GM21723 (cell line): ENCODE results near the gene CNIH2.
"Not testable (repeated sequence)": the region's sequence is repeated elsewhere in the genome, so short reads cannot be mapped to it uniquely, and the experiment has no call there.

Source experiments
- ATAC-seq: cut with Tn5 transposase; IDR thresholded peaks from one replicate; pipeline ENCODE4 v1.9.1; 2021; ENCODE audit warnings: mild to moderate bottlenecking, moderate library complexity; ENCODE audit not compliant: unreplicated experiment

Gene CNIH2

DNA sequence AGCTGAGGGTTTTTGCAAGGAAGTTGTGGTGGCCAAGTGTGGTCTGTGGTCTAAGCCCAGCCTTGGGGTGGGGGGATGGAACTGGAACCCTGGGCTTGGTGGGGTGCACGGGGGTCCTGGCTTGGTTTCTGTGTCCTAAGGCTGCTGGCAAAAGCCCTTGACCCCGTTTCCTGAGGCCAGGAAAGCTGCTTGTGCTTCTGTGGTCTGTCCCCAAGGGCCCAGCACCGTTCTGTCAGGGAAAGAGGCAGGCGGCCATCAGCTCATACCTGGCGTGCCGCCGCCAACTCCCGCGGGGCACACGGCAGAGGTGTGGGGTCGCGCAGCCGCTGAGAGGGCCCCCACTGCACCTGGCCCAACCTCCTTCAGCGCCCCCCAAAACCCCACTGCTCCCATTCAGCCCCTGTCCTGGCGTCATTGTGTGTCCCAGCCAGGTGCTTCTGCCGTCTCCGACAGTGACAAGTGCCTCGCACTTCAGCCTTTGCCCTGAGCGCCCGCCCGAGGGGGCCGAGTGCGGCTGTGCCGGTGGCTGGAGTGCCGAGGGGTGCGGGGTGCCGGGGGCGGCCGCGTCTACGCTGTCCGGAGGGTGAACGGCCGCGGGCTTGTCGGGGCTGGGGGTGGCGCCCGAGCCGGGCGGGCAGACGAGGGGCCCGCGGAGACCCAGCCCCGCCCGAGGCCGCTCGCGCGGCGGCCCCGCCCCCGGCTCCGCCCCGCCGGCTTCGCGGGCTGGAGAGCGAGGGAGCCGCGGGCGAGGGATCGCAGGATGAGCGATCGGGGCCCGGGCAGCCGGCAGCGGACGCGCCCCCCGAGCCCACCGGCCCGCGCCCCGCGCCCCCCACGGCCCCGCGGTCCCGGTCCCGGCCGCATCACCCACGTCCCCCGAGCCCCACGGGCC is at the start of gene CNIH2:
CNIH2 (plus strand) TSS at position 705 of the 892 bp plus-strand sequence. CDS start 282 bp downstream, outside the sequence.
- ATAC-seq, result no peak

DNA sequence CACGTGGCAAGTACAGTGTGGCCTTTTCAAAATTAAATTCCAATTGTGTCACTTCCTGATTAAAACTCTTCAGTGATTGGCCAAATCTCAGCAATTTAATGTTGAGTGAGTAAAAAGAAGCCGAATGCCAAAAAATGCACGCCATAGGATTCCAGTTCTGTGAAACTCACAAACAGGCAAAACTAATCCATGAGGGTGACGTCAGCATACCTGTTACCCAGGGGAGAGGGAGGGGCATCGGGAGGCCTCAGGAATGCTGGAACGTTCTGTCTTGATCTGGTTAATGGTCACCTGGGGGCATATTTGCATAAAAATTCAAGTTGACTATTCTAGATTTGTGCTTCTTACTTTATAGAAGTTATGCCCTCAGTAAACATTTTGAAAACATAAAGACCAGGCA is 49.5 kb upstream of the CNIH2 start:
- no peak for ATAC-seq

DNA sequence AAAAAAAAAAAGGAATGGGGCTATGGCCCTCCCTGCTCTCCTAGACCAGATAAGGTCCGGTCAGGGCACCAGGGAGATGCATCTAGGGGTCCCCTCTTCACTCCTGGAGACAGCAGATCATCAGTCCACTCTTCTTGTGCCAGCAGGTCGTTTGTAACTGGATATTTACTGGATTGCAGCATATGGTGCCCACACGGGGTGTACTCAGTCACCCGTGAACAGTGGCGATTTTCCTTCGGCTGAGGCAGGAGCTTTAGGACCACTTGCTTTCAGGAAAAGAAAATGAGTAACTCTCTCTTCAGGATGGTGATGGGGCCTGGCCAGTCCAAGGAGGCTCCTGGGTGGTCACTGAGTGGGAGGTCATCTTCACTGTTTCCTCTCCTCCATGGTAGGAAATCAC is 47.8 kb upstream of the CNIH2 start:
- ATAC-seq, result no peak

DNA sequence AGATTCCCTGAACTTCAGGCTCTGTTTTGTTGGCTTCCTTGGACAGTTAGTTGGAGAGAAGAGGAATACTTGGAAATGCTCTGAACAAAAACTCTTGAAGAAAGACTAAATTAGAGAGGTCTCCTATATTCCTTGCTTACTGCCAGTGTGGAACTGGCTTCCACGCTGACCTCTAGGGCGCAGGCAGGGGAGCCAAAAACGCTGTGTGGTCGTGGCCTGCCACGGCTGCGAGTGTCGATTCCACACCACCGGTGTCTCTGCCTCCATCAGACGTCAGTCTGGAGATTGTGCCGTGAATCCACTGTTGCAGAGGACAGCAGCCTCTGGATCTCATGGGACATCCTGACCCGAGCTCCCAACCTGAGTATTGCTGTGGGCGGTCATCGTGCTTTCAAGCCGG is 47.0 kb upstream of the CNIH2 start:
- no peak for ATAC-seq

DNA sequence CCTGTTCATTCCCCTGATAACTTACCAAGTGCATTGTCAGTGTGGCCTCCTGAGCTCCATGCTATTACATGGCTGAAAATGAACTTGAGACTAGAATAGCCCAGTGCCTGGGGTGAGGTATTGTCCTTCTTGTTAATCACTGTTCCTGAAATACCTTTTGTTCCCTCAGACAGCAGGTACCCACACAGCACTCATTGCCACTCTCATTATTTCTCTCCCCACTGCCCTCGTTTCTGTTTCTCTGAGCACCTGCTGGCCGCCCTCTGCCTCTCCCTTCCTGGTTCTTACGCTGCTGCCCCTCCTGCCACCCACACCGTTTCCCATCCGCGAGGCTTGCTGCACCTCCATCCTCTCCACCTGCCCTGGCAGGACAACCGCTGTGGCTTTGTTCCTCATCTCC is 46.4 kb upstream of the CNIH2 start:
- ATAC-seq, result no peak

DNA sequence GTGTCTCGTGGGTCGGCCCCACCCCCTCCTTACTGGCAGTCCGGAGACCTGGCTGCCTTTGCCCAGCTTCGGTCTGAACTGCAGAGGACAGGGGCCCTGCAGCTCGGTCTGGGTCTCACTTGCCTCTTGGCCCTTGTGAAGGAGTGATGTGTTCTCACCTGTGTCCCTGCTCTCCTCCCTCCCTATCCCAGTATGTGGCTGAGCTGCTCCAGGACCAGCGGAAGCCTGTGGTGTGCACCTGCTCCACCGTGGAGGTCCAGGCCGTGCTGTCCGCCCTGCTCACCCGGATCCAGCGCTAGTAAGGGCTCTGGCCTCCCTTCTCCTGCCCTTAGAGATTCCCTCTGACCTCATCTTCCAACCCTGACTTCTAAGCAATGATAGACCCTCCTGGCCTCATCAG is 45.2 kb upstream of the CNIH2 start:
- no peak for ATAC-seq

DNA sequence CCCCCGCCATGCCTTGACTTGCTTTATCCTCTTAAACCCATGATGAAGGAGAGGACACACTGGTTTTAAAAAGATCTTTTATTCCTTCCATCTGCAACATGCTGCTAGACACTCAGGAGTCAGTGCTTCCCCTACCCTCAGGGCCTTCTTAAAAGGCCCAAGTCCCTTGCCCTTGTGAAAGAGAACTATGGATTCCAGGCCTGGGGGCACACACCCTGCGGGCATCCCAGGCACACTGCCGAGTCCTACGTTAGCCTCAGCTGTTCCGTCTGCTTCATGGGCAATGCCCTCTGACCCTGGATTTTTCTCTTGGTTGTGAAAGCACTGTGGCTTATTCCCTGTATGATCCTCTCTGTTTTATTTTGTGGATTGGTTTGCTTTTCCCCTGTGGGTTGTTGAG is 44.7 kb upstream of the CNIH2 start:
- no peak for ATAC-seq

DNA sequence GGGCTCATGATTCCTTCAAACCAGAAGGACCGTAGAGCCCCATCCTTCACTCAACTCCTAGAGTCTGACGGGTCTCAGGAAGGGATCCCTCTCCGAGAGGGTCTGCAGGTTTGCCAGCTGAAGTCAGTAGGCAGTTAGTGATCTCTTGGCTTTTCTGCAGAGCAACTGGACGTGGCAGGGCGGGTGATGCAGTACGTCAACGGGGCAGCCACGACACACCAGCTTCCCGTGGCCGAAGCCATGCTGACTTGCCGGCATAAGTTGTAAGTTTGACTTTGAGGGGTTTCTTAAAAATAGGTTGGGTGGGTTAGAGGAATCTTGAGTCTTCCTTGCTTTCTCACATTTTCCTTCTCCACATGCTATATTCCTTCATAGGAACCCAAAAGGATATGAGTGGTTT is 42.8 kb upstream of the CNIH2 start:
- no peak for ATAC-seq

DNA sequence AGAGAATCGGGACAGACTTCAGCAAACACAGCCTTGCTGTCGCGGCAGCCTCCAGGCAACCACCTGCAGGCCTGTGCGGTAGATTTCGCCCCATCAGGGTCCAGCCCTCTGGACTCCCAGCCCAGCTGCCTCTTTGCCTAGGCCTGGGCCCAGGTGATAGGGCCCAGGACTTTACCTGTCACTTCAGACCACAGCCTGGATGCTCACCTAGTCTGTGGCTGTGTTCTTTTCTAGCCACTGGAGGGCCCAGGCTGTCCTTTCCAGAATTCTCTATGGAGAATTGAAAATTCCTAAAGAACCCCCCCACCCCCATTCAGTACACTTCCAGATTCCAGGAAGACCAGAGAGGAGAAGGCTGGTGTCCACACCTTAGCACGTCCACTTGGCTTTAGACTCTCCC is 40.1 kb upstream of the CNIH2 start:
- no peak for ATAC-seq

DNA sequence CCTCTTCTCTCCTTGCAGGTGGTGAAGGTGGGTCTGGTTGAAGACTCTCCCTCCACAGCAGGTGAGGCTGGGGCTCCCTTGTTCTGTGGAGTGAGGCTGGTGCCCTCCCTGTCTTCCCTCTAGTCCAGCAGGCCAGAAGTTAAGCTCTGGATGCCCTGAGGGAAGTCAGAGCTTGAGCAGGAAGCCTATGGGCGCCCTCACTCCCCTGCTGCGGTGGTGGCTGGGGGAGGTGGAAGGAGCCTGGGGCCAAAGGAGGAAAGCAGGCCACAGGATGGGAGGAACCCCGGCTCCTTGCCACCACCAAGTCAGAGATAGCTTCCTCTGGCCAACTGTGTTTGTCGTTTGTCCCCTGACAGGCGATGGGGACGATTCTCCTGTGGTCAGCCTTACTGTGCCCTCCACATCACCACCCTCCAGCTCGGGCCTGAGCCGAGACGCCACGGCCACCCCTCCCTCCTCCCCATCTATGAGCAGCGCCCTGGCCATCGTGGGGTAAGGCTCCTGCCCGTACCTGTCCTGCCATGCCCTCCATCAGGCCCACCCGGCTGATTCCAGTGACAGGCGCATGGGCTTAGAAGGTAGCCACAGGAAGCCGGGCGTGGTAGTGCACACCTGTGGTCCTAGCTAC is 39.1 kb upstream of the CNIH2 start:
- ATAC-seq, result no peak

DNA sequence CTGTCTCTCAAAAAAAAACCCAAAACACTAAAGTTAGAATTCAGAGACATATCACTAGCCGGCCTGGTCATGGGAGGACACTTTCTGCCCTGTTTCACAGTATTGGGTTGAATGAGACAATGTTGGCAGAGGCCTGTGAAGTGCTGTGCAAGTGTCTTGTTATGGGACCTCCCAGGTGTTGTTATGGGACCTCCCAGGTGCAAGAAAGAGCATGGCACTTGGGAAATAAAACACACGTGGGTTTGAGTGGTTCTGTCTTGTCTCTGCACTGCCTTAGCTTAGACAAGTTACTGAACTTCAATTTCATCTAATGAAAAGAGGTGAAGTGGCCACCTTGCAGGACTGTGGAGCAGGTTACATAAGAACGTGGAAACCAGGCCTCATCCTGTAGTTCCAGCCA is 38.5 kb upstream of the CNIH2 start:
- ATAC-seq, result no peak

DNA sequence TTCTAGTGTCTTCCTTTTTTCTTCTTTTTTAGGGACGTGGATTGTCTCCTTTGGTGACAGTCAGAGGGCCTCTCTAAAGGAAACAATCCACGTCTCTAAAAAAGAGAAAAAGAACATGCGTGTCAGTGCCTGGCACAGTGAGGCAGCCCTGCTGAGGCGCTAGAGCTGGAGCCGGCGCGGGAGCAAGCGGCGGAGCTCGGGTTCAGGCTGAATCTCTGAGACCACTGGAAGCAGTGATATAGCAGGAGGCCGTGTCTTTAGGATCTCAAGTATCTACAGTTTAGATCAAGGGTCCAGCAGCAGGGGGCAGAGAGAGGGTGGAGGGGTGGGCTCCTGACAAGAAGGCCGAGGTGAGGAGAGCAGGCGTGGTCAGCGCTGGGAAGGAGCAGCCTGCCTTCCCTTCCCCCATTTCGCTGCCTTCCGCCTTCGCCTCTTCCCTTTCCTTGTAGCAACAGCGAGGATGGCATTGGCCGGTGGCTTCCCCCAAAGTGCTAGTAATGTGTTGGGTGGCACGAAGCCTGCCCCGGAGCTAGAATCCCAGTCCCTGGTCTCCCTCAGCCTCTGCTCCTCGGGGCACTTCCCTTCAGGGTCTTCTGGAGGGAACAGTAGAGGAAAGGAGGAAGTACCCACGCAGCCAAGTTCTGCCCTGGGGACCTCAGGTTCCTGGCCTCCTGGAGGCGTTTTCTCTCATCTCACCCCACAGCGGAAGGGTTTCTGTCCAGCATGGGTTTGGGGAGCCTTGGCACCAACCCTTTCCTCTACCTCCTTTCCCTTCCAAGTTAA is 37.8 kb upstream of the CNIH2 start:
- ATAC-seq, result no peak

DNA sequence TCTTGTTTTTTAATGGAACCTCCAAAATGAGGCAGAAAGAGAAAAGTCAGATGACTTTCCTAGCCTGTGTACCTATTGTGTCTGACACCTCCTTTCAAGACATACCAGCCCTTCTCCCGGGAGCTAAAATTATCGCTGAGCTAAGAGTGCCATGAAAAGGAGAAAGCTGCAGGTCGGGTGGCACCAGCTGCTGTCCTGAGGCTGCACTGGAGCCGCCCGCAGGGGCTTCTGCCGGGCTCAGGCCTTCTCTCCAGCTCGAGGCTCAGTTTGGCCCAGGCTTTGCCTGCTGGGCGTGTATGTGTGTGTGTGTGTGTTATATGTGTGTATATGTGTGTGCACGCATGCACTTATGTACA is 37.2 kb upstream of the CNIH2 start:
- no peak for ATAC-seq

DNA sequence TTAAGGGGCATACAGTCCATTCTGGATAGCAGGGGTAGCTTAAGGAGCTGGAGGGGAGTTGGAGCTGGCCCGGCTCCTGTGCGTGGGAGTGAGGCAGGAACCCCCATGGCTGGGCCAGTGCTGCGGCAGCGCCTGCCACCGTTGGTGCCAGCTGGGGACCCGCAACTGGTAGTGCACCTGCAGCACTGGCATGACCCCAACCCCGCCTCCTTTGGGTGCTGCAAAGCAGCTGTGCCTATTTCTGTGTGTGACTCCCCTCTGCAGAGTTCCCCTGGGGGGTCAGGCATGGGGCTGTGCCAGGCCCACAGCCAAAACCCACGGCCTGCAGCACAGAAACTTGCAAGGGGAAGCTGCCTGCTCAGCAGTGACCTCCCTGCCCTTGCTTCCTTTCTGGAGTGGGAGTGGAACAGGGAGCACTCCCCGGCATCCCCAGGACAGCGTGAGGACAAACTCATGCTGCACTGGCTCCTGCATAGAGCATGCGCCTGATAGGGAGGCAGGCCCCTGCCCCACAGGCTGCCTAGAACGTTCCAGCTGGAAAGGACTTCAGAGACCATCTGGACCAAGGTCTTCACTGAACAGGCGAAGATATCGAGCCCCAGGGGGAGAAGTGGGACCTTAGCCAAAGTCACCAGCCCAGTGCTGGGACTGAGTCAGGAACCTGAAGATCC is 35.7 kb upstream of the CNIH2 start:
- ATAC-seq, result no peak

DNA sequence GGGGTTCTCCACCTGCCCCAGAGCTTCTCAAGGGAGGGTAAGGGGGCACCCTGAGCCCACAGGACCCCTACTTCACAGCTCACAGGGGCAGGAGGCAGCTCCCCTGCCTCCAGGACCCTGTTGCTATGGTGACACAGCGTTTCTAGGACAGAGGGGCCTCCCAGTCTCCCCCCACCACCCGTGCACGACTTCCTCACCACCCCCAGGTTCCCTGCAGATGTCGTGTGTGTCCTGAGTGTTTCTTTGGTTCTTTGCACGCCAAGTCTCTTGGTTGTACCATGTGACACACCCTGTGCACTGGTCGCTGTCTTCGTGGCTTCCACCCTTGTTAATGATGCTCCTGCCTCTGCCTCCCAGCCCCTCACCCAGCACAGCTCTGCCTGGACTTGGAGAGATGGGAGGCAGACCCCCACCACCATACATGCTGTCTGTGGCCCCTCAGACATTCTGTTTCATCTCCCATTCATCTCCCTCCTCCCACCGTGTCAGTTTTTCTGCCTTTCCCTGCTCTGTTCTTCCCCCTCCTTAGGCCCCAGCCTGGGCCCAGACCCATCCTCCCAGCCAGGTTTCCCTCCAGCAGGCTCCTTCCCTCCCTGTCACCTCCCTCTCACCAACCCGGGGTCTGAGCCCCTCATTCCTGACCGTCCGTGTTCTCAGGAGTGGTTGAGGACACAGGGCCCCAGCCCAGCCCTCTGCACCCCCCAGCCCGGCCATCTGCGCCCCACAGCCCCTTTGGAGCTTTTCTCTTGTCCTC is 34.0 kb upstream of the CNIH2 start:
- no peak for ATAC-seq

DNA sequence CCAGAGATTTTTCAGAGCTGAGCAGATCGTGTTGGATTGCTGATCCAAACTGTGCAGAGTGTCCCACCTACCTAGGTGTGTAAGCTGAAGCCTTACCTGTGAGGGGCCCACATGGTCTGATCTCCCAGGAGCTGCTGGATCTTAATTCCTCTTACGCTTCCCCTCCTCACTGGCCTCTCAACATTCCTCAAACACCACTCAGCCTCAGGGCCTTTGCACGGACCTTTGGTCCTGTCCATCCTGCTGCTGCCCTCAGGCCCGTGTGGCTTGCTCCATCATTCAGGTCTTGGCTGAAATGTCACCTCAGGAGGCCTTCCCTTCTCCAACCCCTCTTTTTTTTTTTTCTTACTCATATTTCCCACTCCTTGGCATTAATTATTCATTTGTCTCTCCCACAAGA is 30.7 kb upstream of the CNIH2 start:
- no peak for ATAC-seq

DNA sequence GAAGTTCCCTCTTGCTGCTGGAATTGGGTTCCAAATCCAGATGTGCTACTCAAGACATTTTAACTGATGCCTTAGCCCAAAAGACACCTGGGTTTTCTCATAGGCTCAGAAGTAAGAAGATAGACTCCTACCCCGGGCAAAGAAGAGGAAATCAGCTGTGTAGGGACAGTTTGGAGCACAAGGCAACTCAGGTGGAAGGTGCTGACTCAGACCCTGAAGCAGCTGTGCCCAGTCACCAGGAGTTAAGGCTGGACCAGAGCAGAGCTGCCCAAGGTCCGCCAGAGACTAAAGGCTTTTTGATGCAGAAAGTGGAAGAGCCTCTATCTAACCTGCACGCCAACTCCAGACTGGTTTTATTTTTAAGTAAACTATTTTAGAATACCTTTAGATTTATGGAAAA is 30.2 kb upstream of the CNIH2 start:
- no peak for ATAC-seq

DNA sequence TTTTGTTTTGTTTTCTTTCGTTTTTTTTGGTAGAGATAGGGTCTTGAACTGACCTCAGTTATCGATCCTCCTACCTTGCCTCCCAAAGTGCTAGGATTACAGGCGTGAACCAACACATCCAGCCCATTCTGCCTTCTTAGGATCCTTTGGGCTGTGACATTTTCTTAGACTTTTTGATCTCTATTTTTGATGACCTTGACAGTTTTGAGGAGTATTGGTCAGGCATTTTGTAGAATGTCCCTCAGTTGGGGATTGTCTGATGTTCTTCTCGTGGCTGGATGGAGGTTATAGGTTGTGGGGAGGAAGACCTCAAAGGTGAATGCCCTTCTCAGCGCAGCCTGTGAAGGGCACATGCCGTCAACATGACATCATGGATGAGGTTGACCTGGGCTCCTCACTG is 29.1 kb upstream of the CNIH2 start:
- ATAC-seq, result no peak

DNA sequence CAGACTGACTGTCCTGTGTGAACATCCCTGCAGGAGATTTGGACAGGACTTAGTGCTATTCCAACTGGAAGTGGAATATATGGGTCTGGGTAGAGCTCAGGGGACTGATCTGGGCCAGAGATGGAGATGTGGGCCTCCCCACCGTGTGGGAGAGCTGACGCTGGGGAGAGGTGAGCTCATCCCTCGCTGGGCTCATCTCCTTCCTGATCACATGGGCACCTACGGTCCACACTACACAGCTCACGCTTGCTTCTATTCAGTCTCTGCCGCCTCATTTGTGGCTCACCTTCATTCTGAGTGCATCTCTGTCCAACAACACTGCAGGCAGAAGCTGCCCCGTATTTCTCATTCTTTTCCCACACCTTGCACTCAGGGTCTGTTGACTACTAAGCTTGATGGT is 26.2 kb upstream of the CNIH2 start:
- ATAC-seq, result no peak

DNA sequence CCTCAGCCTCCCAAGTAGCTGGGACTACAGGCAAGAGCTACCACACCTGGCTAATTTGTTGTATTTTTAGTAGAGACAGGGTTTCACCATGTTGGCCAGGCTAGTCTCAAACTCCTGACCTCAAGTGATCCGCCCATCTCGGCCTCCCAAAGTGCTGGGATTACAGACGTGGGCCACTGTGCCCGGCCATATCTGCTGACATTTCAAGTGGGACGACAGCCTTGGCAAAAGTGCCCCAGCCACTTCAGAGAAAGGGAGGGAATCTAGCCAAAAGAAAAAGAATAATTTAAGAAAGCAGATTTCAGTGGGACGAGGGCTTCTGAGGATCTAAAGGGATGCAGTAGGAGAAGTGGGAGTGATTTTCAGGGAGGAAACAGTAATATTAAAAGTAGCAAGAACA is 24.9 kb upstream of the CNIH2 start:
- not testable (repeated sequence) for ATAC-seq

DNA sequence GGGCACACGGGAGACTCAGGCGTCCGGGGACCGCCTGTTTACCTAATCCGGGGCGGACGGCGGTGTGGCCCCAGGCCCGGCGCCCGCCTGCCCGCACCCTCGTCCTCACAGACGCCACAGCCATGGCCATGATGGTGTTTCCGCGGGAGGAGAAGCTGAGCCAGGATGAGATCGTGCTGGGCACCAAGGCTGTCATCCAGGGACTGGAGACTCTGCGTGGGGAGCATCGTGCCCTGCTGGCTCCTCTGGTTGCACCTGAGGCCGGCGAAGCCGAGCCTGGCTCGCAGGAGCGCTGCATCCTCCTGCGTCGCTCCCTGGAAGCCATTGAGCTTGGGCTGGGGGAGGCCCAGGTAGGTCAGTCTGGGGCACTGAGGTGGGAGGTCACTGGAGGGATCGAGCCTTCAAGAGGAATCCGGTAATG is 19.5 kb upstream of the CNIH2 start:
- ATAC-seq, result no peak
